IPS DF 4.7 (cell line): ENCODE measurements around the gene C2CD4C.
"Not testable (repeated sequence)": the region's sequence is repeated elsewhere in the genome, so short reads cannot be mapped to it uniquely, and the experiment has no call there.

ENCODE experiments used
- DNase-seq: peaks from one replicate; pipeline ENCODE4 v3.0.0-alpha.2; 2013; ENCODE audit warnings: low spot score; ENCODE audit errors: extremely low read depth

Gene C2CD4C

GRCh38 chr19:383922-384798 lies 24.8 kb downstream of the C2CD4C start:
- DNase-seq: peak; percentile 25

GRCh38 chr19:383040-383439 lies 25.9 kb downstream of the C2CD4C start:
- no peak for DNase-seq

GRCh38 chr19:382578-382977 lies 26.4 kb downstream of the C2CD4C start:
- DNase-seq: not testable (repeated sequence)

- DNase-seq: not testable (repeated sequence)
Observed at GRCh38 chr19:381901-382300, 27.0 kb downstream of the C2CD4C start.

DNA sequence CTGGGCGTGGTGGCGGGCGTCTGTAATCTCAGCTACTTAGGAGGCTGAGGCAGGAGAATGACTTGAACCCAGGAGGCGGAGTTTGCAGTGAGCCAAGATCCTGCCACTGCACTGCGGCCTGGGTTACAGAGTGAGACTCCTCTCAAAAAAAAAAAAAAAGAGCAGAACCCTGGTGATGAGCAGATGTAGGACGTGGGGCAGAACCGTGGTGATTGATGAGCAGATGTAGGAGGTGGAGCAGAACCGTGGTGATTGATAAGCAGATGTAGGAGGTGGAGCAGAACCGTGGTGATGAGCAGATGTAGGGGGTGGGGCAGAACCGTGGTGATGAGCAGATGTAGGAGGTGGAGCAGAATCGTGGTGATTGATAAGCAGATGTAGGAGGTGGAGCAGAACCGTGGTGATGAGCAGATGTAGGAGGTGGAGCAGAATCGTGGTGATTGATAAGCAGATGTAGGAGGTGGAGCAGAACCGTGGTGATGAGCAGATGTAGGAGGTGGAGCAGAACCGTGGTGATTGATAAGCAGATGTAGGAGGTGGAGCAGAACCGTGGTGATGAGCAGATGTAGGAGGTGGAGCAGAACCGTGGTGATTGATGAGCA lies 28.2 kb downstream of the C2CD4C start:
- DNase-seq: not testable (repeated sequence)

- DNase-seq: no peak
Observed at GRCh38 chr19:379796-380195, 29.2 kb downstream of the C2CD4C start.

GRCh38 chr19:378706-379105 lies 30.2 kb downstream of the C2CD4C start:
- no peak for DNase-seq

DNA sequence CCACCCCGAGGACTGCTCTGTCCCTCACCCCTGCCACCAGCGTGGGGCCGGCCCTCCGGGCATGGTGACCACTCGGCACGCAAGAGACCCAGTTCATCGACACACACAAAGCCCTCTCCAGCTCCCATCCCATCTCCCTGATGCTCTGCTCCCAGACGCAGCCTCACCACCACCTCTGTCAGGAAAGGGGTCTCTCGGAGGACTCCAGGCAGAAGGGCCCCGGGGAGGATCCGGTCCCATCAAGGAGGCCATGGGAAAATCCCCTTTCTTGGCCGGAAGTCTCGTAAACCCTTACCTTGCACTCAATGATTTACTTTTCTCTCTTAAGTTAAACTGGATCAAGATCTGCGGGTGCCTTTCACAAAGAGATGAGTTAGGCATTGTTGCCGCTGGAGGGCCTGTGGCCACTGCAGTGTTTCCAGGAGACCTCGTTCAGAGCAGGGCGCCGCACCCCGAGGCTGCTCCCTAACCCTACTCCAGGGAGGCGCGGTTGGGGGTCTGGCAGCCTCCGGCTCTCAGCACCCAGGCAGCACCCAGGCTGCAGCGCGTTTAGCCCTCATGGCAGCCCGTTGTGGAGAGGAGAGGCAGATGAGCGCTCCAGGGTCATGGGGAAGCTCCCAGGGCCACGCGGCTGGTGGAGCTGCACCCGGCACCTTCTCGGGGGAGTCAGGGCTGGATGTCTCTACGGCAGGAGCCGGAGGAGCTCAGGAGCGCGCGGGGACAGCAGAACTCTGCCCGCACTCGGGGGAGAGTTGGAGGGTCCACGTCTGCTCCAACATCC lies 31.0 kb downstream of the C2CD4C start:
- DNase-seq: no peak

DNA sequence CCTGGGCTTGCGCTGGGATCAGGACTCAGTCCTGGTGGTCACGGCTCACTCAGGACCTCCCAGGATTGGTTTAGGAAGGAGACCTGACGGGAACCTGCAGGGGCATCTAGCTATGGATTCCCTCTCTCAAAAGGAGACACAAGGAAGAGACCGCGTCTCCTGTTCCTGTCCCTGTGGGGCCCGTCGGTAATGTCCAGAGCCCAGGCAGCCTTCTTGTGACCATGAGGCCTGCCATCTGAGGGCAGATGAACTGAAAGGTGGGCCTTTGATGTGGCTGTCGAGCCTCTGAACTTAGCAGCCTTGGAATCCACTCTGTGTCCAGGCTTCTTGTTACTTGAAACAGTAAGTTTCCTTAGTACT lies 32.9 kb downstream of the C2CD4C start:
- no peak for DNase-seq

DNA sequence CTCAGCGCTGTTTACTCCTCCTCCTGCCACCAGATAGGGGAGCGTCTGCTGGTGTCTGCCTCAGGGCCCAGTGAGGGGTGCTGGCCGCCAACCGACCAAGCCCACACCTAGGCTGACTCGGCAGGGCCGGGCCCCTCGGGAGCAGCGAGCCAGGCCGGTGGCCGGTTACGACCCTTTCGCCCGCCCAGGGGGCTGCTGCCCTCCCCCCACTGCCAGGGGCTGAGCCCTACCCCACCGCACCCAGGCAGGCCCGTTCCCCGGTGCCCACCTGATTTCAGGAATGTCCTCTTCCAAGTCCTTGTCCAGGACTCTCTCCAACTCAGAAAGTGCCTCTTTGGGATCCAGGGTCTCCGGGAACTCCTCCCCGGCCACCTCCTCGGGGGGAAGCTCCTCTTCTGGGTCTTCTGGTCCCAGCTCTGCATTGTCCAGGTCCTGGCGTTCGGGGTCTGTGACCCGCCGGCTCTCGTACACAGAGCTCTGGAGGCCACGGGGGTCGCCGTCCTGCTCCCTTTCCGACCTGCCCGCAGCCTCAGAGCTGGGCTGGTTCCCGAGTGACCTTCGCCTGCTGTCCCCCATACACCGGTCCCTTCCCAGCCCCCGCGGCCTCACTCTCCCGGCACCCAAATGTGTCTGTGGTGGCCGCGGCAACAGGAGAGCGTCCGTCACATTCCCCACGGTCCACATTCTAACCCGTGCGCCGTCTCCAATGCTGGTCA lies 33.4 kb downstream of the C2CD4C start:
- no peak for DNase-seq

DNA sequence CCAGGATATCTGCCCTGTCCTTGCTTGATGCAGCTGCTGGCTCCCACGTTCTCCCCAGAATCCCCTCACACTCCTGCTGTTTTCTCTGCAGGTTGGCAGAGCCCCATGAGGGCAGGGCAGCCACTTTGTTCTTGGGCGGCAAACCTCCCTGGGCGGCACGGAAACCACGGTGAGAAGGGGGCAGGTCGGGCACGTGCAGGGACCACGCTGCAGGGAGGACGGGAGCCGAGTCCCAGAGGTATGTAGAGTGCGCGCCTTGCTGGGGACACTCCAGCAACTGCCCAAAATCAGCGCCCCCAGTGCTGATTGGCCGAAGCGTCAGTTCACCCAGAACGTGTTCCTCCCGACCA lies 34.1 kb downstream of the C2CD4C start:
- no peak for DNase-seq

GRCh38 chr19:374183-374885 lies 34.6 kb downstream of the C2CD4C start:
- DNase-seq: no peak

GRCh38 chr19:373391-374182 lies 35.4 kb downstream of the C2CD4C start:
- no peak for DNase-seq

DNA sequence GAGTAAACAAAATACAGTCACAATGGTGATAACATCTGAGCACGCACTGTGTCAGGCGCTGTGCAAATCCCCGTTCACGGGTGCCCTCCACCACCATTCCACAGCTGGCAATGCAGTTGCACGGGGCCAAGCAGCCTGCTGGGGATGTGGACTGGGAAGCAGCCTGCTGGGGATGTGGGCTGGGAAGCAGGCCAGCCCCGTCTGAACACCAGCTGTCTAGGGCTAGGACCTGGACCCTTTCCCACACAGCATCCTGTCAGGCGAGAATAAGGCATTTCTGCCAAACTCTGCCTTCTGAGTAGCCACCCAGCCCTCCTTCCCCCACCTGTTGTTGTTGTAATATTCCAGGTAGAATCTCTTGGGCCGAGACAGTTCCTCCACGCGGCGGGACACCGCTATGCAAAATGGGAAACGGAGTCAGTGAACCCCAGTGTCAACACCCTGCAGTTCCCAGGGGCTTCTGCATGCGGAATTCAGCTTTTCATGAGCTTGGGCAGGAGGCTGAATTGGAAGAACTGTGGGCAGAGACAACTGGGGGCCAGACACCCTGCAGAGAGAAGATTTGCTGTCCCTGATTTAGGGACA lies 36.5 kb downstream of the C2CD4C start:
- no peak for DNase-seq

DNA sequence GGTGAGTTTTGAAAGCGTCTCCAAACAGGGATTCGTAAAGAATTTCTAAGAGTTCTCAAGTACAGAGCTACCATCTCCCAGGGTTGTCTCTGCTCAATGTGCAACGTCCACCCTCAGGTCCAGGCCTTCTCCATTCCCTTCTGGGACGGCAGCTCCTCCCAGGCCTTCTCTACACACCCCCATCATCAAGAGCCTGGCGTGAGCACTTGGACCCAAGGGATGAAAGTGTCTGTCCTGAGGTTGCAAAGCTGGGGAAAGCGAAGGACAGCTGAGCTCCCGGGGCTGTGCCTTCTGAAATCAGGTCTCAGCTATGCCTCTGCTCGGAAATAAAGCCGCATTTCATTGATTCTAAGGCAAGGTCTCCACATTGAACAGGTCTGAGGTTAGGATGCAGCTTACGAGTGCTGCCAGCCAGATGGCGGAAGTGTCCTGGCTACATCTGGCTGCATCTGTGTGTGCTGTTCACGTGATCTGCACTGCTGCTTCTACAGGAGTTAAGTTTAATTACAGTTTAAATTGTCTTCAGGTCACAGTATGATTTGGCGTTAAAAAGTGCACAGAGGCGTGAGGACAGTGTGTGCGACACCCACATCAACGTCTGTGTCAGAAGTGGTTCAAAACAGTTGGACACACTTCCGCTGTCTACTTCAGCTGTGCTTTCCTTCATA lies 37.3 kb downstream of the C2CD4C start:
- DNase-seq: no peak

- DNase-seq: no peak
Observed at GRCh38 chr19:370641-371330, 38.2 kb downstream of the C2CD4C start.

GRCh38 chr19:369876-370275 lies 39.1 kb downstream of the C2CD4C start:
- no peak for DNase-seq

DNA sequence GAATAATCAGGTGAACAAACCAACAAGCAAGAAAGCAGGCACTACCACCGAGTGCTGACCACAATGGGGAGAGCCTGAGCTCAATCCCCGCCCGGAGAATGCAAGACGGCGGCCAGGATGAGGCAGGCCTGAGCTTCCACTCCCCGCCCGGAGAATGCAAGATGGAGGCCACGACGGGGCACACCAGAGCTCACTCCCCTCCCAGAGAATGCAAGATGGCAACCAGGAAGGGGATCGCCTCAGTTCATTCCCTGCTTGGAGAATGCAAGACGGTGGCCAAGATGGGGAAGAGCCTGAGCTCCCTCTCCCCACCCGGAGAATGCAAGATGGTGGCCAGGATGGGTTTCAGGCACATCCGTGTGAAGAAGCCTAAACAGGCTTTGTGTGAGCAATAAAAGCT lies 39.7 kb downstream of the C2CD4C start:
- no peak for DNase-seq

- no peak for DNase-seq
Observed at GRCh38 chr19:368630-369024, 40.3 kb downstream of the C2CD4C start.
